Measurements from ENCODE around the gene TOMM5.

TOMM5 gene

GRCh38 chr9:37592108-37592951, at the start of gene TOMM5:
TSS of gene TOMM5 (minus strand) at chr9:37592597. CDS start at chr9:37592532, 65 bp downstream.
- peak; percentile 86 for DNase-seq

GRCh38 chr9:37641331-37641730, 48.9 kb upstream of the TOMM5 start:
- no peak for DNase-seq

GRCh38 chr9:37640246-37640645, 47.8 kb upstream of the TOMM5 start:
- no peak for DNase-seq

GRCh38 chr9:37639841-37640240, 47.4 kb upstream of the TOMM5 start:
- no peak for DNase-seq

GRCh38 chr9:37639109-37639762, 46.8 kb upstream of the TOMM5 start:
- DNase-seq = no peak

GRCh38 chr9:37636511-37637448, 44.4 kb upstream of the TOMM5 start:
- no peak for DNase-seq

- no peak for DNase-seq
Observed at GRCh38 chr9:37635808-37636207, 43.4 kb upstream of the TOMM5 start.

GRCh38 chr9:37632479-37632878, 40.1 kb upstream of the TOMM5 start:
- DNase-seq = no peak

- no peak for DNase-seq
Observed at GRCh38 chr9:37626708-37627292, 34.4 kb upstream of the TOMM5 start.

GRCh38 chr9:37625758-37626147, 33.4 kb upstream of the TOMM5 start:
- DNase-seq = no peak

- no peak for DNase-seq
Observed at GRCh38 chr9:37625036-37625757, 32.8 kb upstream of the TOMM5 start.

GRCh38 chr9:37624073-37624472, 31.7 kb upstream of the TOMM5 start:
- no peak for DNase-seq

- DNase-seq = no peak
Observed at GRCh38 chr9:37623267-37623666, 30.9 kb upstream of the TOMM5 start.

GRCh38 chr9:37622462-37622861, 30.1 kb upstream of the TOMM5 start:
- no peak for DNase-seq

- no peak for DNase-seq
Observed at GRCh38 chr9:37621273-37622121, 29.1 kb upstream of the TOMM5 start.

GRCh38 chr9:37620396-37620795, 28.0 kb upstream of the TOMM5 start:
- no peak for DNase-seq

- DNase-seq = no peak
Observed at GRCh38 chr9:37619806-37620205, 27.4 kb upstream of the TOMM5 start.

GRCh38 chr9:37618817-37619216, 26.4 kb upstream of the TOMM5 start:
- no peak for DNase-seq

GRCh38 chr9:37617832-37618231, 25.4 kb upstream of the TOMM5 start:
- DNase-seq = no peak

GRCh38 chr9:37617161-37617560, 24.8 kb upstream of the TOMM5 start:
- DNase-seq = no peak

- no peak for DNase-seq
Observed at GRCh38 chr9:37611961-37612360, 19.6 kb upstream of the TOMM5 start.

All from stimulated activated CD4-positive, alpha-beta T cell treated with anti-CD3 and anti-CD28 coated beads, Interleukin-12 subunit alpha, Interleukin-12 subunit beta, amount 100 ng/mL, for 4 hours (primary cell).